HG02852 (cell line): ENCODE measurements around the gene DDC.
A peak's percentile ranks its signal among the peaks of the same experiment; 100 is the strongest.
"Not testable (repeated sequence)": the region's sequence is repeated elsewhere in the genome, so short reads cannot be mapped to it uniquely, and the experiment has no call there.

ENCODE experiments used
- ATAC-seq: cut with Tn5 transposase; IDR thresholded peaks from one replicate; pipeline ENCODE4 v1.9.1; 2021; ENCODE audit warnings: mild to moderate bottlenecking, moderate library complexity; ENCODE audit not compliant: unreplicated experiment

DDC gene

DNA sequence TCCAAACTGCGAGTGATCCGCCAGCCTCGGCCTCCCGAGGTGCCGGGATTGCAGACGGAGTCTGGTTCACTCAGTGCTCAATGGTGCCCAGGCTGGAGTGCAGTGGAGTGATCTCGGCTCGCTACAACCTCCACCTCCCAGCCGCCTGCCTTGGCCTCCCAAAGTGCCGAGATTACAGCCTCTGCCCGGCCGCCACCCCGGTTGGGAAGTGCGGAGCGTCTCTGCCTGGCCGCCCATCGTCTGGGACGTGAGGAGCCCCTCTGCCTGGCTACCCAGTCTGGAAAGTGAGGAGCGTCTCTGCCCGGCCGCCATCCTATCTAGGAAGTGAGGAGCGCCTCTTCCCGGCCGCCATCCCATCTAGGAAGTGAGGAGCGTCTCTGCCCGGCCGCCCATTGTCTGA, 106.0 kb downstream of the DDC start:
- ATAC-seq: not testable (repeated sequence)

DNA sequence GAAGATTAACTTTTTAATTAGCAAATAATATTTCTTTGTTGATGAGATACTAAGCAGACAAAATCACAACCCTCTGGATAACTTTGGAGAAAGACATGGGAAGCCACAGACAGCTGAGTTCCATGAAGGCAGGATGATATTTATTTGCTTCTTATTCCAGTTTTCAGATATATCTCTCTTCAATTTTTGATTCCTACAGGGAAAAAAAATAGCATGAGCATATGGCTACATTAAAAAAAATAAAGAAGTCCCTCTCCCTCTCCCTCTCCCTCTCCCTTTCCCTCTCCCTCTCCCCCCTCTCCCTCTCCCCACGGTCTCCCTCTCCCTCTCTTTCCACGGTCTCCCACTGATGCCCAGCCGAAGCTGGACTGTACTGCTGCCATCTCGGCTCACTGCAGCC, 106.6 kb downstream of the DDC start:
- not testable (repeated sequence) for ATAC-seq

DNA sequence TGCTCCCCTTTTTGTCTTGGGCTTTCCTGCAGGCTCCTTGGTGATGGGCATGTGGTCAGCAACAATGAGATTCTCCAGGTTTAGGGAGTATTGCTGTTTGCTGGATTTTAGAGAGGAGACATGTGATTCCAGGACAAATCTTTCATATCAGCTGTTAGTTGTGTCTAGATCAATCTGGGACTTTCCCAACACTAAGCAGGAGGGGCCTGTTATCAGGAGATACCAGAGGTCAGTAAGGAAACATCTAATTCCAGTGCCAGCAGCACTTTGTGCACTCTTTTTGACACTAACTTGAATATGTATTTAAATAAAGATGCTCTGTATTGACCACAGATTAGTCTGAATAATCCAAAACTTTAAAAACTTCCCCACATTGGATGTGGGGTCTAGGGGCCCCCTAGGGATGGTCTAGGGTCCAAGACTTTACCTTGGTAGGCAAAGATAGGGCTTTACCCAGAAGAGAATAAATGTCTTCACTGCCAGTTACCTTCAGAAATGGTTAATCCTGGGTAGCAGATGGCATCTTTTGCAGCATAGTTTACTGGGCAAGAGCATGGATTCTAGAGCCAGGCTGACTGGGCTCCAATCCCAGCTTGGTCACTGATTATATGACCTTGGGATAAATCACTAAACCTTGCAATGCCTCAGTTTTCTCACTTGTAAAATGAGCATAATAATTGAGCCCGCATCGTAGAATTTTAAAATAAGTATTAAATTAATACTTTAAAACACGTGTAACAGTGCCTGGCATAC, 108.7 kb downstream of the DDC start:
- no peak for ATAC-seq

DNA sequence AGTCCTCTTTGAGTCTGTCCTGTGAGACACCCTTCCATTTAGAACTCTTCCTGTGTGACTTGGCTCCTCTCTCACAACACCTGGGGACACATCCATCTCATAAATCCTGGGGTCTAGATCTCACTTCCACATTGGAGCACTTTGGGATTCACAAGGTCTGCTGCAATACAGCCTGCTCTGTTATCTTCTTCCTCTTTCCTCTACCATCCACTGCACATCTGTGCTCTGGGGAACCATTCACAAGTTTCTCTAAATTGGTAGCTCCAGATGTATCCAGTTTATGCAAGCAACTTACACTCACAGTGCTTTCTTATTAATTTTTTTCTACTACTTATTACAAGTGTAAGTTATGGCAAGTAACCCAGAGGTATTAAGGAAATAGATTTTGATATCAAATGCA, 109.5 kb downstream of the DDC start:
- ATAC-seq: no peak

DNA sequence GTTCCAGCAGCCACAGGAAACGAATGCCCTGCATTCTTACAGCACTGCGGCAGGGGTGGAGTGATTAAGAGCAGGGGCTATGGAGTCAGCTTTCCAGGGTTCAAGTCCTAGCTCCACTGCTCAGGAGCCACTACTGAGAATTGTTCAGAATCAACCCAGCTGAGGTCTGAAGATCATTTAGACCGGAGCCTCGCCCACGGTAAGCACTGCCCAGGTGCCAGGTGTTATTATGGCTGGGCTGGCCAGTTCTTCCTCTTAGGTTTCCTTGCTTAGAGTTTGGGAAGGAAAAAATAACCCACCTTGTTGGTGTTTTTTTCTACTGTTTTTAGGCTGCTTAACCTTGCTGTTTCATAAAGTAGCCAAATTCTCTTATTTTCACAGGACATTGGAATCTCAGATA, 110.2 kb downstream of the DDC start:
- no peak for ATAC-seq

- peak; percentile 23 for ATAC-seq
Observed at GRCh38 chr7:50450590-50451032, 114.6 kb downstream of the DDC start.

DNA sequence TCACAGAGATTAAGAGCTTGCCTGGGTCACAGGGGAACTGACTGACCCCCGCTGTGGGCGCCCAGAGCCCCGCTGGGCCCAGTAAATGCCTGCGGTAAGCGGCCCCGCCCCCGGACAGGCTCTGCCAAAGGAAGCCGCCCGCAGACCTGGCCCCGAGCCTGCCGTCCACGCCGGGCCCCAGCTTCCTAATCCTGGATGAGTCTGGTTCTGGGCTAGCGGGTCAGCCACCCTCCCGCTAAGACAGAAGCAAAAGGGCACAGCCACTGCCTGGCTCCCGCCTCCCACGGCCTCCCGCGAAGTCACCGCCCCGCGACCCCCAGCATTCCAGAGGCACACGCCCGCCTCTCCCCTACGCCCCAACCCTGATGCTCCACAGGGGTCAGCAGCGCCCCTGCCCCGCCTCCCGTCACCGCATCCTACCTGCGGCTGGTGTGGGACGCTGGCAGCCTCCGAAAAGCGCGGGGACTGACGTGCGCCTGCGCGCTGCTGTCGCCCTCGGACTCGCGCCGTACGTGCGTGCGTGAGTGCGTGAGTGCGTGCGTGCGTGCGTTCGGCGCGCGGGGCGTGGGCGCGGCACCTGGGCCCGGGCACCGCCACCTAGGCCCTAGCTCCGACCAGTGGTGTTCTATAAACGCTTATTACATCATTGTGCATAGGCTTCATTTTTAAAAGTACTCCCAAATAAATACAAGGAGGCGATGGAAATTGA, 115.2 kb downstream of the DDC start, which contains the start of gene FIGNL1:
FIGNL1 (minus strand) TSS at position 470 of the 709 bp plus-strand sequence. CDS start 3,063 bp downstream, outside the sequence.
- ATAC-seq: peak; percentile 82

- ATAC-seq: no peak
Observed at GRCh38 chr7:50449501-50449880, 115.7 kb downstream of the DDC start.

GRCh38 chr7:50448823-50449222, 116.4 kb downstream of the DDC start:
- ATAC-seq: peak; percentile 30

- peak; percentile 35 for ATAC-seq
Observed at GRCh38 chr7:50446542-50446960, 118.7 kb downstream of the DDC start.

GRCh38 chr7:50436133-50436806, 128.9 kb downstream of the DDC start:
- no peak for ATAC-seq

DNA sequence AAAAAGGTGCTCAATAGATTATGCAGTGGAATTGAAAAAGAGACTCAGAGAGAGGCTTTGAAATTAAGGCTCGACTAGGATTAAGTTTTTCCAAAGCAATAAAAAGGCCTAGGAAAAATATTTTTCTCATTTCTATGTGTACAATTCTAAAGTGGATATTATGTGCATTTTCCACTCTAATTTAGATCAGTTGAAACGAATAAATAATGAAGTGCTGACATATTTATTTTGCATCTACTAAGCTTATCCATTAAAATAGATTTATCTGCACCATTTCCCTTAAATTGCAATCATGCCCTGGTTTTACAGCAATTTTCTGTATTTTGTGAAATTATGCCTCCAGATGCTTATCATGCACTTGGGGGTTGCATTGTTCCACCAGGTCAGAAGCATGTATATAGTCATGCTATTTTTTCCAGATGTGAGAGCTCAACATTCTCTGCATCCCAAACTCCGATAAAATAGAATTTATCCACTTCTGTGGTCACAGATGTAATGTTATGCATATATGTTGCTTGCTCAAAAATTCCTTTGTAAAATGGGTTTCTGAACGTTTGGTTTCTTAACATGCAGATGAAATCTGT, 133.4 kb downstream of the DDC start:
- no peak for ATAC-seq

DNA sequence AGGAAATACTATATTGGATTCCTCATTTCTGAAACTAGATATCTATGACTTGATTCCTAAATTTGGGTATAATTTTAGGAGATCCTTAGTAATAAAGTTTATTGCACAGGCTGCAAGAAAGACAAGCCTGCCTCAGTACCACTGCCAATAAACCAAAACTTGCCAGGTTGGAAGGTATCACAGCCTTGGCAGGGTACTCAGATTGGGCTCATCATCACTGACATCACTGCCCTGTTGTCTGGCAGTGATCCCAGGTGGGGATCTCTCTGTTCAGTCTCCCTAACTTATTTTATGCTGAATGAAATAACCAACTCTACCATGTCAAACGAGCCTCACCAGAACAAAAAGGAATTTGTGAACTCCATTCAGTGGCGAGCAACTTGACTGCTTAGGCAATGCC, 133.9 kb downstream of the DDC start:
- ATAC-seq: no peak

DNA sequence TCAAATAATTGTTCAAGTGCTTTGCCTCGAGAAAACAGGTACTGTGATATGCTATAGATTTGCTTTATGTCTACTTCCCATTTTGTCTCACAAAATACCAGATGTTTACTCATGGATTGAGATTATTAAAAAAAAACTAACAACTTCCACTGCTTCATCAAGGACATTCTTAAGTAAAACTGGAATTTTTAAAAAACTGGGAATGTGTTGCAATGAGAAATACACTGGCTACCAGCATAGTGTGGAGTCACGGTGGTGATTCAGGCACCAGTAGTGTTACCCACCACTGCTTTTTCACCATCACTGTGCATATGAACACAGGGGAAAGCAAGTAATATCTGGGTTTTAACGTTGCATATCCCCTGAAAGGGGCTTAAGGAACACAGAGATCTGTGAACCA, 136.3 kb downstream of the DDC start:
- ATAC-seq: no peak

GRCh38 chr7:50427518-50427917, 137.7 kb downstream of the DDC start:
- ATAC-seq: no peak

DNA sequence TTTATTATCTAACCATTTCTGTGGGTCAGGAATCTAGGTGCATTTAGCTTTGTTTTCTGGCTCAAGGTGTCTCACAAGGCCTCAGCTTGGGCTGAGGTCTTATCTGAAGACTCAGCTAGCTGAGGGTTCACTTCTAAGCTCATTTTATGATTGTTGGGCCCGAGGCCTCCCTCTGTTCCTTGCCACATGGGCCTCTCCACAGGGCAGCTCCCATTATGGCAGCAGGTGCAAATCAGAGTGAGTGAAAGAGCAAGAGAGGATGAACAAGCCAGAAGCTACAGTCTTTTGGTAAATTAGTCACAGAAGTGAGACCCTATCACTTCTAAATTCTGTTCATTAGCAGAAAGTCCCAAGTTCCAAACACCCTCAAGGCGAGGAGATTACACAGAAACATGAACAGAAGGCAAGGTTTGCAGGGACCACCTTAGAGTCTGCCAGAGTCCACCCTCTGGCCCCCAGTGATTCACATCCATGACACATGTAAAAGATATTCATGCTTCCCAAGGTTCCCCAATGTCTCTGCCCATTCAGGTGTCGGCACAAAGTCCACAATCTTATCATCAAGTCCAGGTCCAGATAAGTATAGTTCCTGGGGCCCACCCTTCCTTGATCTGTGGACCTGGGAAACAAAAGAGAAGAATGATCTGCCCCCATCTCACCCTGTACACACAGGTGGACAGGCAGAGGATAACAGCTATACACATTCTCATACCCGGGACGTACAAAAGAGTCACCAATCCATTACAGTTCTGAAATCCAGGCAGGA, 138.7 kb downstream of the DDC start:
- ATAC-seq: no peak

GRCh38 chr7:50425318-50425717, 139.9 kb downstream of the DDC start:
- ATAC-seq: no peak

DNA sequence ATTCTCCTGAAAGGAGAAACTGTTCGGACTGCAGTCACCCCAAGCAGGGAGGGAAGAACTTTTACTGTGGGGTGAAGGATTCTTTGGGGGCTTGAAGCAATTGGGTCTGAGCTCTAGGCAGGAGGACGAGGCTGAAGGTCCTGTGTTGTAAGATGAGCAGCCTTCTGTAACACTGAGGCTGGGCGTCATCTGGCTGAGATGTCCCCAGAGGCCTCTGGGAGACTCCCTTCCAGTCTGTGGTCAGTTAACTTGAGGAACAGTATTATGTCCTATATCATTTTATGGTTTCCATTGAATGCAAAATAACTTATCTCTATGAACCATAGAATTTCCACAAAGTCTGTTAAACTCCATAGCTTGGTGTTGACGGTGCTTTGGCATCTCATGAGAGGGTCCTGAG, 141.3 kb downstream of the DDC start:
- no peak for ATAC-seq

DNA sequence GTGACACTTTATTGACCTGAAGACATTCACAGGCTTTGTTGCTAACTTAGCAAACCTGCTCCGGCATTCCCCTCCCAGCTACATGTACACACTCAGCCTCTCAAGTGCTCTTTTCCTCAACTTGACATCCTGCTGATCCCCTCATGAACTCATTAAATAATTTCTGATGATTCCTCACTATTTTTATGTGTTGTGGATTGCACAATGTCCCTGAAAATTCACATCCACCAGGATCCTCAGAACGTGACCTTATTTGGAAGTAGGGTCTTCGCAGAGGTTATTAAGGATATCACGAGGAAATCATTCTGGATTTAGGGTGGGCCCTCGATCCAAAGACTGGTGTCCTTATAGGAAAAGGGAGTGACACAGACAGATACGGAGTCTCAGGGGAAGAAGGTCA, 142.3 kb downstream of the DDC start:
- no peak for ATAC-seq

GRCh38 chr7:50421043-50421442, 144.2 kb downstream of the DDC start:
- no peak for ATAC-seq
